Measurements from ENCODE around the gene SSR4. TPM values are rescaled to one million over a fixed set of nuclear protein-coding genes. Genes with fewer than 3 reads are reported as not detected.

The SSR4 gene
- total RNA-seq, 1 experiment from 2014 or later, result 179 TPM

- no peak for TF ChIP-seq CTCF (conservative IDR thresholded peaks at IDR 0.05)
- WGBS (ENCODE audit: extremely low coverage, insufficient read length, low lambda C conversion rate), result no CpG with 5 or more reads among the region's 34 CpGs
- Histone ChIP-seq H3K14ac (ENCODE audit: insufficient read depth, low read length) (no peak overlapping the region), H3K4me1 (ENCODE audit: insufficient read depth, low read length) (no peaks in the 10 kb centered on the region), H3K23ac (ENCODE audit: insufficient read length, low read depth, low read length) (no peak overlapping the region), H3K23me2 (ENCODE audit: insufficient read length, low read depth, low read length, poor library complexity, severe bottlenecking) (no peaks in the 10 kb centered on the region), H2BK5ac (ENCODE audit: insufficient read length, low read length) (no peak overlapping the region), H3K79me1 (ENCODE audit: insufficient read depth, low read depth, low read length, poor library complexity, severe bottlenecking) (no peaks in the 10 kb centered on the region), H3K27ac (ENCODE audit: insufficient read length, low read depth, low read length) (no peak overlapping the region), H2AK5ac (ENCODE audit: insufficient read length, low read length) (no peak overlapping the region), H4K91ac (ENCODE audit: insufficient read length, low read depth, low read length) (no peak overlapping the region), H3K4me2 (ENCODE audit: insufficient read depth, insufficient read length, low read length) (no peak overlapping the region), H3K56ac (ENCODE audit: insufficient read length, low read depth, low read length) (no peak overlapping the region), H3K9me3 (ENCODE audit: control insufficient read depth, low read depth, low read length) (no peaks in the 10 kb centered on the region), H4K8ac (replicated peaks; ENCODE audit: insufficient read length, low read depth, low read length) (no peak overlapping the region), H3K79me2 (ENCODE audit: insufficient read depth, low read length) (no peaks in the 10 kb centered on the region), H3K4ac (ENCODE audit: low read depth, low read length) (no peak overlapping the region), H3T11ph (ENCODE audit: low read length) (no peak overlapping the region), H2BK15ac (ENCODE audit: low read depth, low read length) (no peak overlapping the region), H3K27me3 (ENCODE audit: insufficient read depth, low read length) (no peaks in the 10 kb centered on the region), H3K18ac (ENCODE audit: insufficient read length, low read depth, low read length) (no peak overlapping the region), H4K5ac (ENCODE audit: insufficient read length, low read depth, low read length) (no peak overlapping the region), H3K9ac (ENCODE audit: extremely low read depth, insufficient read length, low read length) (no peak overlapping the region), H2AFZ (ENCODE audit: low read length) (no peak overlapping the region), H4K20me1 (ENCODE audit: control insufficient read depth, insufficient read depth, insufficient read length) (no peaks in the 10 kb centered on the region), H2BK12ac (ENCODE audit: insufficient read length, low read depth, low read length) (no peak overlapping the region), H2BK20ac (ENCODE audit: low read depth, low read length, poor library complexity, severe bottlenecking) (no peak overlapping the region), H2BK120ac (ENCODE audit: low read depth, low read length, poor library complexity, severe bottlenecking) (no peak overlapping the region)
- H3K36me3 Mint-ChIP-seq (ENCODE audit: insufficient read depth in 1 of 3, low read depth in 3 of 3), result peaks cover 0 to 5% (median 3%) of the 10 kb centered on the region in 3 experiments; a peak in 5 of 7 replicates
- no peak overlapping the region for H3K27ac Mint-ChIP-seq
- DNase-seq, result no peak
- no peak overlapping the region for H3K4me3 Mint-ChIP-seq
- peaks cover 2% of the 10 kb centered on the region; the same call in 1 of the 2 replicates for H3K27me3 Mint-ChIP-seq (ENCODE audit: low read depth)
- H3K4me1 Mint-ChIP-seq, result peaks cover 4 to 8% of the 10 kb centered on the region in 2 experiments
- H3K9me3 Mint-ChIP-seq, result peaks cover 27 to 45% of the 10 kb centered on the region in 2 experiments
These were observed 17.0 kb upstream of the SSR4 start for GRCh38 chrX:153777261-153778090.

Measured in H9 (cell line).